Stomach (tissue), 9 donors: ENCODE data around the gene ASCC2. TPM values are rescaled to one million over a fixed set of nuclear protein-coding genes. Genes with fewer than 3 reads are reported as not detected.

Experiments
- DNase-seq, 2 donors: peaks; one replicate each; pipeline versions ENCODE4 v3.0.0 to v3.0.0-alpha.2; 2013 to 2019
- H3K27ac ChIP-seq, 5 donors: fragments of 200-600 bp in 4 of 5; sonication (generic) in 4 of 5; one replicate each; pipeline ENCODE4 v1.5.1; 2013 to 2019; ENCODE audit warnings: mild to moderate bottlenecking in 1 of 5, moderate library complexity in 1 of 5
- H3K27me3 ChIP-seq, 3 donors: fragments of 200-600 bp; sonication (generic); one replicate each; pipeline ENCODE4 v1.5.1; 2017 to 2019; ENCODE audit warnings: mixed run types in 1 of 3
- H3K36me3 ChIP-seq, 4 donors: fragments of 200-600 bp; sonication (generic); 1 replicate in 3 of 4; 2 replicates in 1 of 4; pipeline ENCODE4 v1.5.1; 2016 to 2019
- H3K4me1 ChIP-seq, 4 donors: fragments of 200-600 bp; sonication (generic); one replicate each; pipeline ENCODE4 v1.5.1; 2016 to 2019
- H3K4me3 ChIP-seq, 4 donors: fragments of 200-600 bp; sonication (generic) in 3 of 4; one replicate each; pipeline ENCODE4 v1.5.1; 2016 to 2019; ENCODE audit warnings: mild to moderate bottlenecking in 1 of 4
- H3K9me3 ChIP-seq, 4 donors: fragments of 200-600 bp; sonication (generic); one replicate each; pipeline ENCODE4 v1.5.1; 2016 to 2019
- EP300 ChIP-seq: sonication (generic); formaldehyde crosslinking; IDR thresholded peaks from one replicate; pipeline ENCODE4 v1.6.1; 2017; ENCODE audit warnings: antibody characterized with exemption
- POLR2A ChIP-seq, 4 donors: fragments of 450-650 bp; IDR thresholded peaks; one replicate each; pipeline ENCODE4 v1.6.1; 2016; ENCODE audit warnings: antibody characterized with exemption in 4 of 4, control low read depth in 2 of 4, mild to moderate bottlenecking in 1 of 4, moderate library complexity in 1 of 4
- POLR2AphosphoS5 ChIP-seq, 3 donors: sonication (generic); formaldehyde crosslinking; IDR thresholded peaks; one replicate each; pipeline ENCODE4 v1.6.1; 2016; ENCODE audit warnings: antibody characterized with exemption in 3 of 3
- WGBS, 5 donors: extraction: QIAGEN DNeasy Blood & Tissue Kit in 3 of 5; methylation state at CpG; one replicate each; pipeline versions ENCODE4 v1.1.5 to v1.1.7; 2013 to 2018; 5-methylcytosine and 5-hydroxymethylcytosine counted together
- intact Hi-C: fragments of 100-400 bp; cut with DNase I; formaldehyde crosslinking; loops from one replicate; pipeline ENCODE4 v1.15.1; 2023; ENCODE audit warnings: low total_unique reads
- polyA plus RNA-seq, 3 donors: library from polyadenylated mRNA; stranded (reverse); fragments of 200-250 nt; gene quantifications; one replicate each; pipeline ENCODE4 v1.2.3, GENCODE V29; 2013
- total RNA-seq, 5 donors: library from RNA; depleted of rRNA; stranded (reverse); fragments of >200 nt; gene quantifications; one replicate each; pipeline versions ENCODE4 v1.1.0 to v1.2.3, GENCODE V29; 2014 to 2016
- TF ChIP-seq, protein P1 (sequence below), 7 experiments: fragments of 450-650 bp in 4 of 7; fragments of 200-600 bp in 3 of 7; sonication (generic) in 3 of 7; IDR thresholded peaks; one replicate each; pipeline ENCODE4 v1.5.1; 2016 to 2019; ENCODE audit warnings: antibody characterized with exemption in 7 of 7, control low read depth in 2 of 7, mild to moderate bottlenecking in 1 of 7
- donor health status: healthy with polysubstance abuse.
- donor health status: Bipolar disorder and iron deficiency.
- donor health status: healthy.

The ASCC2 gene
- total and polyA plus RNA-seq, 8 donors, result 39.7 to 129 (median 67.3) TPM

DNA sequence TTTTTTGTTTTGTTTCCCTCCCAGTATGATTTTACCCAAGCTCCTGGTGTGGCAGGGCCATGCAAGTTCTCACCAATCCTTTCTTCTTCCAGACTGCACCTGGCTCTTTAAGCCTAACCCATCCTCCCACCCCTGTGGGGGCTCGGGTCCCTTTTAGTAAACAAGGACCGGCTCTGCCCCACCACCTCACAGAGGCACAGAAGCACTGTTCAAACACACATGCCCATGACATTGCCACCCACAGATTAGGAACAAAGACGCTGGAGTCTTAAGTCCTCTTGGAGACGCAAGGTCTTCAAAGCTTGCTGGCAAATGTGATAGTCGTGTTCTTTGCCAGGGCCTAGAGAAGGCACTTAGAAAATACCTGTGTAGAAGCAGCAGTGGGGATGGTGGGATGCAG lies 52.0 kb downstream of the ASCC2 start:
- 30 to 41% (median 35%) methylated on average over 5 of the region's 5 CpGs for WGBS, 5 donors
- Histone ChIP-seq H3K27me3 (no peaks in the 10 kb centered on the region), H3K27ac (peak overlapping the region; percentile 21 to 84 (median 55)), H3K4me1 (peaks cover 37 to 71% (median 61%) of the 10 kb centered on the region in 4 donors), H3K4me3 (no peak overlapping the region), H3K9me3 (no peaks in the 10 kb centered on the region), H3K36me3 (peaks cover 28 to 40% (median 37%) of the 10 kb centered on the region in 4 donors)
- intact Hi-C loops, result no loop called here
- peak; percentile 59 to 66 for DNase-seq
- TF ChIP-seq POLR2AphosphoS5 (IDR thresholded peaks at IDR 0.05) (peak in 2 of 3 donors; percentile 48 to 49), EP300 (no peak)
- TF ChIP-seq, protein P1, sequence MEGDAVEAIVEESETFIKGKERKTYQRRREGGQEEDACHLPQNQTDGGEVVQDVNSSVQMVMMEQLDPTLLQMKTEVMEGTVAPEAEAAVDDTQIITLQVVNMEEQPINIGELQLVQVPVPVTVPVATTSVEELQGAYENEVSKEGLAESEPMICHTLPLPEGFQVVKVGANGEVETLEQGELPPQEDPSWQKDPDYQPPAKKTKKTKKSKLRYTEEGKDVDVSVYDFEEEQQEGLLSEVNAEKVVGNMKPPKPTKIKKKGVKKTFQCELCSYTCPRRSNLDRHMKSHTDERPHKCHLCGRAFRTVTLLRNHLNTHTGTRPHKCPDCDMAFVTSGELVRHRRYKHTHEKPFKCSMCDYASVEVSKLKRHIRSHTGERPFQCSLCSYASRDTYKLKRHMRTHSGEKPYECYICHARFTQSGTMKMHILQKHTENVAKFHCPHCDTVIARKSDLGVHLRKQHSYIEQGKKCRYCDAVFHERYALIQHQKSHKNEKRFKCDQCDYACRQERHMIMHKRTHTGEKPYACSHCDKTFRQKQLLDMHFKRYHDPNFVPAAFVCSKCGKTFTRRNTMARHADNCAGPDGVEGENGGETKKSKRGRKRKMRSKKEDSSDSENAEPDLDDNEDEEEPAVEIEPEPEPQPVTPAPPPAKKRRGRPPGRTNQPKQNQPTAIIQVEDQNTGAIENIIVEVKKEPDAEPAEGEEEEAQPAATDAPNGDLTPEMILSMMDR (IDR thresholded peaks at IDR 0.05), result no peak

DNA sequence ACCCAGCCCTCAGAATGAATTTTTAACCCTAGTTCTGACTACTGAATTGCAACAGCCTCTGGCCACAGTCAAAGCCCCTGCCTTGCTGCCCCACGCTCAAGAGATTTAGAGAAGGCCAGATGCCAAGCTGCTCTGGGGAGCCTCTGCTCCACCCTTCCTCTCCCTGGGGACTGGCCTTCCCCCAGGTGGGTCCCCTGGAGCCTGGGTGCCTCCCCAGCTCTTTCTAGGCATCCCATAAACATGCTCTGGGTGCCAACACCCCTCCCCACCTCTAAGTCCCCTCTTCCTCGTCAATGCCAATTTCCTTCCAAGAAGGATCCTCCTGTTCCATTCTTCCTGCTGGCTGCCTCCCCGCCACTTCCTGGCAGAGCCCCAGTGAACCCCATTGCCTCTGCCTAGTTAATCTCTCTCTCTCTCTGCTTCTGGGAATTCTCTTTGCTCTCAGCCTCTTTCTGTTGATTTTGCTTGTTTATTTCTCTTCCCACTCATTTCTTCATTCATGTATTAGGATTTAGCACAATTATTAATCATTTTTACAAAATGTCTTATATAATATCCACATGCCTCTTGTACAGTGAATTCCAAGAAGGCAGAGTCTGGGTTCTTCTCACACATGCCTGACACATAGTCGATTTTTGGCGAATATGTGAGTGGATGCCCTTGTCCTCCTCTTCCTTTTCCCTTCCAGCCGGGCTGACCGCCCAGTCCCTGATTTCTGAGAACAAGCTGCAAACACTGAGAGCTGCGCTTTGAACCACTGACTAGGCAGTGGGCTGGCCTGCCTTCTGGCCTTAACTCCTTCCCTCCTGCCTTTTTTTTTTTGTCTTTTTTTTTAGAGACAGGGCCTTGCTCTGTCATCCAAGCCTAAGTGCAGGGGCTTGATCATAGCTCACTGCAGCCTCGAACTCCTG lies 53.4 kb downstream of the ASCC2 start:
- no peaks in the 10 kb centered on the region for H3K27me3 ChIP-seq
- intact Hi-C loops, result no loop called here
- WGBS, 5 donors, result 19 to 38% (median 31%) methylated on average over 8 to 9 of the region's 9 CpGs
- H3K27ac ChIP-seq, result peak overlapping the region; percentile 57 to 84 (median 70)
- no peaks in the 10 kb centered on the region for H3K9me3 ChIP-seq
- H3K4me3 ChIP-seq, result no peak overlapping the region
- H3K4me1 ChIP-seq, result peaks cover 38 to 79% (median 68%) of the 10 kb centered on the region in 4 donors
- TF ChIP-seq POLR2A (IDR thresholded peaks at IDR 0.05) (no peak), POLR2AphosphoS5 (IDR thresholded peaks at IDR 0.05) (no peak), EP300 (no peak)
- TF ChIP-seq, protein P1 (IDR thresholded peaks at IDR 0.05), result no peak
- DNase-seq, result peak; percentile 44 to 80
- peaks cover 17 to 27% (median 24%) of the 10 kb centered on the region in 4 donors for H3K36me3 ChIP-seq

DNA sequence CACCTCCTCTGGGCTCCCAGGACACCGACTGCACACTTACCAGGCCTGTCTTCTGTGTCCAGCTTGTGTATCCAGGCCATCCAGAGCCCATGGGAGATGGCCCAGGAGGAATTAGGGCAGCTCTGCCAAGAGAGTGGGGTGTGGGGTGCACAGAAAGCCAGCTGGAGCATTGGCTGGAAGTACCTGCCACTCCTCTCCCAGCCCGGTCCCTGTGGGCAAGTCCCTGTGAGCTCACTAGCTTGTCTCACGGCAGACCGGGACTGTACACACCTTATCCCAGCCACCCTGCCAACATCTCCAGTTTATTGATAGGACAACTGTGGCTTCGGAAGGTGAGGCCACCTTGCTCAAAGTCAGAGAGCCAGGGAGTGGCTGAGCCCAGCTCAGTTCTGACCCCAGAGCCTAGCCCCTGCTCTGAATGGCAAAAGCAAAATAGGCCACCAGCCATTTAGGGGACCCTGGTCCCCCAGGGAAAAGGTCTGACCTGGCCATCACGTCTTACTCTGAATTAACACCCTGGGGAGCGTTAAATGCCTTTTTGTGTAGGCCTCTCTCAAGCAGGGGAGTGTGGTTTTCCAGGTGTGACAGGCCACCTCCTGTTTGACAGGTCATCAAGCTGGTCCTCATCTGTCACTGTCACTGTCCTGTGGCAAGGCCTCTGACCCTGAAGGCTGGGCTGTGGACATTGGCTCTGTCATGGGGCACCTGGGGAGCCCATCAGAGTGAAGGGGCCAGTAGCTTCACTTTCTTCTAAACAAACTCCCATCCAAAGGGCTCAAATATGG lies 55.8 kb downstream of the ASCC2 start:
- Histone ChIP-seq H3K4me3 (no peak overlapping the region), H3K27me3 (no peaks in the 10 kb centered on the region), H3K4me1 (peaks cover 48 to 88% (median 70%) of the 10 kb centered on the region in 4 donors), H3K9me3 (no peaks in the 10 kb centered on the region), H3K36me3 (peaks cover 0 to 3% (median 1%) of the 10 kb centered on the region in 4 donors), H3K27ac (peak overlapping the region; percentile 77 to 87 (median 80))
- no peak for TF ChIP-seq EP300
- TF ChIP-seq POLR2A (IDR thresholded peaks at IDR 0.05), result no peak
- peak in 2 of 3 donors; percentile 60 to 74 for TF ChIP-seq POLR2AphosphoS5 (IDR thresholded peaks at IDR 0.05)
- DNase-seq, result peak; percentile 86 to 87
- WGBS, 5 donors, result 38 to 68% (median 44%) methylated on average over 3 to 7 of the region's 7 CpGs
- intact Hi-C loops, result no loop called here

DNA sequence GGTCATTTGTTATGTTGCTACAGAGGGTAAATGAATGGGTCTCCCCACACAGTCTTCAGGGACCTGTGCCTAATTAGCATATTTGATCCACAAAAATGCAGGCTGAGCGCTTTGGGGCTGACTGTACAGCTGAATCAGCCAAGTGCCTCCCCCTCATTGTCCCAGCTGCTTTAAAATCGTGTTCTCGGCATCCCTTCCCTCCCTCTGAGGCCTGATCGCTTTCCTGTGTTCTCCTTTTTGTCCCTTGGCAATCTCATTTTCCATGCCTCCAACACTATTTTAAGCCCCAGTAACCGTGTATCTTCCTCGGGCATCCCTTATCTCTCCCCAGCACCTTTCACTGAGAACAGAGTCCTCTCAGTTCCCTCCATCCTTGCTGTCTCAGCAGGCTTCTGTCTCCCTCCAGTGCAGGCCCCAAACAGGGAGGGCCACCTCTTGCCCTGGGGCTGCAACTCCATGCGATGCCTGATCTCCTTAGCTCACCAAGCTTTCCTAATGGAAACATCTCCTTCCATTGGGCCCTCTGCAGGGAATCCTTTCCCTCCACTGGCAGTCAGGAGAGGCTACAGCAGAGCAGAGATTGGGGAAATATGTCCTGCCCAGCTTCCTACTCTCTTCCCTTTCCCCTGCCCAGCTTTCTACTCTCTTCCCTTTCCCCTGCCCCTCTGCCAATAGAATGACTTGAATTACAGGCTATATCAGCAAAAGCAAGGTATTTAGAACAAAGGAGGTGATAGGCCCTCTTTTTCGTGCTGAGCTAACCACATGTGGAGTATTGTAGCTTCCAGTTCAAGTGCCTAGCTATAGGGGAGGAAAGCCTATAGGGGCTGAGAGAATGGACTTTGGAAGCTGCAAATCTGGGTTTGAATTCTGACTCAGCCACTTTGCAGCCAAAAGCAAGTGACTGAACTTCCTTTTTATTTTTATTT lies 57.1 kb downstream of the ASCC2 start:
- H3K27me3 ChIP-seq, result no peaks in the 10 kb centered on the region
- 51 to 67% (median 59%) methylated on average over 8 of the region's 8 CpGs for WGBS, 5 donors
- intact Hi-C loops, result no loop called here
- H3K4me1 ChIP-seq, result peaks cover 40 to 76% (median 59%) of the 10 kb centered on the region in 4 donors
- peak overlapping the region; percentile 11 to 87 (median 79) for H3K27ac ChIP-seq
- peak in 1 of 2 donors; percentile 47 for DNase-seq
- TF ChIP-seq, protein P1 (IDR thresholded peaks at IDR 0.05), result no peak
- TF ChIP-seq POLR2A (IDR thresholded peaks at IDR 0.05), result no peak
- TF ChIP-seq EP300, result no peak
- no peak for TF ChIP-seq POLR2AphosphoS5 (IDR thresholded peaks at IDR 0.05)
- no peaks in the 10 kb centered on the region for H3K9me3 ChIP-seq
- no peak overlapping the region for H3K4me3 ChIP-seq
- no peaks in the 10 kb centered on the region for H3K36me3 ChIP-seq
